ENCODE results near the gene C19orf85. TPM values are rescaled to one million over a fixed set of nuclear protein-coding genes. Genes with fewer than 3 reads are reported as not detected.

Gene C19orf85
- total and polyA plus RNA-seq, 12 donors, result not detected

DNA sequence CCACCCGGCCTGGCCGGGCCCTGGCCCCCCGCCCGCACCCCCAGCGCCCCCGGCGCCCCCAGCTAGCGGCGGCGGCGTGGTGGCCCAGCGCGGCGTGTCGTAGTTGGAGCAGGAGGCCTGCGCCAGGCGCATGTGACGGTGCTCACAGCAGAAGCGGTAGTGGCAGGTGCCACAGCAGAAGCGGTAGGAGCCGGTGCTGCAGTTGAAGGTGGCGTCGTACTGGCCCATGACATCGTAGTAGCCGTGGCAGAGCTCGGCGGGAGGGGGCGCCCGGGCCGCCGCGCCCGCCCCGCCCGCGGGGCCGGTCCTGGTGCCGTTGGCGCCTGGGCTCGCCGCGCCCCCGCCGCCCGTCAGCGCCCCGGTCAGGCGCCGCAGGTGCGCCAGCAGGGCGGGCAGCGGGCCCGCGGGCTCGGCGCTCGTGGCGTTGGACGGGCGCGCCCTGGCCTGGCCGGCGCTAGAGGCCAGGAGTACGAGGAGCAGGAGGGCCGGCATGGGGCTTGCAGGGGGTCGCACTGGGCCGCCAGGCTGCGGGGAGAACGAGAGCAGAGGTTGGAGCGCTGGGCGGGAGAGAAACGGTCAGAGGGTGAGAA lies 22.1 kb downstream of the C19orf85 start:
- Histone ChIP-seq H3K36me3 (replicated peaks in 1 of 2) (no peaks in the 10 kb centered on the region), H3K4me3 (no peak overlapping the region), H3K27ac (no peak overlapping the region), H3K9me3 (replicated peaks in 1 of 3) (no peaks in the 10 kb centered on the region), H3K27me3 (peaks cover 55% of the 10 kb centered on the region), H3K4me1 (replicated peaks in 1 of 2) (no peaks in the 10 kb centered on the region)
- intact Hi-C loops (cut with DNase I), result no loop called here
- 0 to 3% (median 2%) methylated on average over 13 to 61 of the region's 72 CpGs for WGBS, 4 donors
- TF ChIP-seq, protein P1, sequence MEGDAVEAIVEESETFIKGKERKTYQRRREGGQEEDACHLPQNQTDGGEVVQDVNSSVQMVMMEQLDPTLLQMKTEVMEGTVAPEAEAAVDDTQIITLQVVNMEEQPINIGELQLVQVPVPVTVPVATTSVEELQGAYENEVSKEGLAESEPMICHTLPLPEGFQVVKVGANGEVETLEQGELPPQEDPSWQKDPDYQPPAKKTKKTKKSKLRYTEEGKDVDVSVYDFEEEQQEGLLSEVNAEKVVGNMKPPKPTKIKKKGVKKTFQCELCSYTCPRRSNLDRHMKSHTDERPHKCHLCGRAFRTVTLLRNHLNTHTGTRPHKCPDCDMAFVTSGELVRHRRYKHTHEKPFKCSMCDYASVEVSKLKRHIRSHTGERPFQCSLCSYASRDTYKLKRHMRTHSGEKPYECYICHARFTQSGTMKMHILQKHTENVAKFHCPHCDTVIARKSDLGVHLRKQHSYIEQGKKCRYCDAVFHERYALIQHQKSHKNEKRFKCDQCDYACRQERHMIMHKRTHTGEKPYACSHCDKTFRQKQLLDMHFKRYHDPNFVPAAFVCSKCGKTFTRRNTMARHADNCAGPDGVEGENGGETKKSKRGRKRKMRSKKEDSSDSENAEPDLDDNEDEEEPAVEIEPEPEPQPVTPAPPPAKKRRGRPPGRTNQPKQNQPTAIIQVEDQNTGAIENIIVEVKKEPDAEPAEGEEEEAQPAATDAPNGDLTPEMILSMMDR (IDR thresholded peaks at IDR 0.05), result no peak
- no peak for TF ChIP-seq POLR2A (IDR thresholded peaks at IDR 0.05)
- DNase-seq, result no peak

- Histone ChIP-seq H3K36me3 (replicated peaks in 1 of 2) (no peaks in the 10 kb centered on the region), H3K4me3 (no peak overlapping the region), H3K27me3 (peaks cover 55% of the 10 kb centered on the region), H3K4me1 (replicated peaks in 1 of 2) (no peaks in the 10 kb centered on the region), H3K27ac (no peak overlapping the region), H3K9me3 (replicated peaks in 1 of 3) (no peaks in the 10 kb centered on the region)
- TF ChIP-seq, protein P1 (IDR thresholded peaks at IDR 0.05), result no peak
- no peak for TF ChIP-seq POLR2A (IDR thresholded peaks at IDR 0.05)
- no peak for DNase-seq
- 3 to 6% (median 5%) methylated on average over 7 to 39 of the region's 39 CpGs for WGBS, 4 donors
- intact Hi-C loops (cut with DNase I), result no loop called here
Measured at GRCh38 chr19:55441692-55442321, 22.7 kb downstream of the C19orf85 start.

DNA sequence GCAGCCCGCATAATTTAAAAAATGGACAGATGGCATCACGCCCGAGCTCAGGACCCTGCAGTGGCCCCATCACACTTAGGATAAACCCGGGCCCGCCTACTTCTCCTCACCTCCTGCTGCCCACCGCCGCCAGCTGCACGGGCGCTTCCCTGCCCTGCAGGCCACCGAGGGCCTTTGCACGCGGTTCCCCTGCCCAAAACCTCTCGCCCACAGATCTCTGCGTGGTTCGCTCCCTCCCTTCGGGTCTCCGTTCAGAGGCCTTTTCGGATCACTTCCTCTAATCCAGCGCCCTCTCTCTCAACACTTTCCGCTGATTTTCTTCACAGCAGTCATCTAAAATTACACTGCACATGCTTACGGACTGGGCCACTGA lies 23.2 kb downstream of the C19orf85 start:
- H3K4me3 ChIP-seq, result no peak overlapping the region
- WGBS, 4 donors, result 6 to 16% (median 7%) methylated on average over 21 of the region's 21 CpGs
- H3K9me3 ChIP-seq (replicated peaks in 1 of 3), result no peaks in the 10 kb centered on the region
- H3K27me3 ChIP-seq, result peaks cover 55% of the 10 kb centered on the region
- H3K36me3 ChIP-seq (replicated peaks in 1 of 2), result no peaks in the 10 kb centered on the region
- H3K27ac ChIP-seq, result no peak overlapping the region
- intact Hi-C loops (cut with DNase I), result no loop called here
- DNase-seq, result no peak
- H3K4me1 ChIP-seq (replicated peaks in 1 of 2), result no peaks in the 10 kb centered on the region
- TF ChIP-seq, protein P1 (IDR thresholded peaks at IDR 0.05), result no peak
- no peak for TF ChIP-seq POLR2A (IDR thresholded peaks at IDR 0.05)

GRCh38 chr19:55440411-55441105 lies 24.0 kb downstream of the C19orf85 start:
- no peak overlapping the region for H3K4me3 ChIP-seq
- no peak for TF ChIP-seq POLR2A (IDR thresholded peaks at IDR 0.05)
- TF ChIP-seq, protein P1 (IDR thresholded peaks at IDR 0.05), result no peak
- no peaks in the 10 kb centered on the region for H3K36me3 ChIP-seq (replicated peaks in 1 of 2)
- no peak overlapping the region for H3K27ac ChIP-seq
- H3K9me3 ChIP-seq (replicated peaks in 1 of 3), result no peaks in the 10 kb centered on the region
- no peak for DNase-seq
- WGBS, 4 donors, result 8 to 15% (median 8%) methylated on average over 11 to 39 of the region's 39 CpGs
- peaks cover 55% of the 10 kb centered on the region for H3K27me3 ChIP-seq
- intact Hi-C loops (cut with DNase I), result no loop called here
- H3K4me1 ChIP-seq (replicated peaks in 1 of 2), result no peaks in the 10 kb centered on the region

Data from adrenal gland (tissue), 12 donors.